A549 (cell line): ENCODE measurements around the gene GMDS. TPM values are rescaled to one million over a fixed set of nuclear protein-coding genes. Genes with fewer than 3 reads are reported as not detected.

ENCODE experiments used
- ATAC-seq, 2 experiments: fragments of 200-7000 bp in 1 of 2; fragments of >200 bp in 1 of 2; cut with Nextera tagmentation in 1 of 2; cut with Tn5 transposase in 1 of 2; 3 replicates each; pipeline versions ENCODE4 v1.8.0 to v1.9.1; 2018 to 2020; ENCODE audit warnings: mild to moderate bottlenecking in 1 of 2, moderate library complexity in 1 of 2
- CTCF ChIA-PET: fragments of 300-600 bp; sonication (Branson Sonifier 250); formaldehyde crosslinking; extraction: SDS; loops from one replicate; lab custom pipeline; 2021; ENCODE audit warnings: antibody characterized with exemption, inconsistent platforms; lab: Yijun Ruan, JAX
- POLR2A ChIA-PET: fragments of 350-600 bp; formaldehyde crosslinking; extraction: SDS; loops from one replicate; lab custom pipeline; 2021; ENCODE audit warnings: antibody characterized with exemption, inconsistent platforms; lab: Yijun Ruan, JAX
- DNase-seq, 2 experiments: peaks; one replicate each; pipeline versions ENCODE4 v3.0.0 to v3.0.0-alpha.2; 2011 to 2016; ENCODE audit warnings: low read depth in 1 of 2, low spot score in 1 of 2
- FAIRE-seq: peaks from 2 replicates; lab custom pipeline; 2011; peaks lifted over from hg19 to GRCh38; lab: Jason Lieb, UNC
- H3K27ac ChIP-seq, 2 experiments: fragments of >200 bp; sonication (Bioruptor Twin); formaldehyde crosslinking; 3 replicates each; pipeline ENCODE4 v1.5.1; 2016 to 2017
- H3K4me1 ChIP-seq: fragments of >200 bp; sonication (Bioruptor Twin); formaldehyde crosslinking; 3 replicates; pipeline ENCODE4 v1.6.1; 2016
- H3K4me2 ChIP-seq: fragments of >200 bp; sonication (Bioruptor Twin); formaldehyde crosslinking; 3 replicates; pipeline ENCODE4 v1.6.1; 2016
- H3K4me3 ChIP-seq: fragments of >200 bp; sonication (Bioruptor Twin); formaldehyde crosslinking; 3 replicates; pipeline ENCODE4 v1.5.1; 2016
- H3K9me3 ChIP-seq: fragments of >200 bp; sonication (Bioruptor Twin); formaldehyde crosslinking; 3 replicates; pipeline ENCODE4 v1.6.1; 2016
- BHLHE40 ChIP-seq: IDR thresholded peaks from 2 replicates; pipeline ENCODE4 v1.6.1; 2012; ENCODE audit warnings: low read depth, low read length, inconsistent platforms
- CBX2 ChIP-seq: fragments of 200-600 bp; sonication (generic); IDR thresholded peaks from 2 replicates; pipeline ENCODE4 v1.6.1; 2016; ENCODE audit warnings: low read depth, mild to moderate bottlenecking, borderline replicate concordance
- CBX8 ChIP-seq: fragments of 200-600 bp; sonication (generic); IDR thresholded peaks from 2 replicates; pipeline ENCODE4 v1.6.1; 2016
- EHF ChIP-seq: fragments of 250-450 bp; sonication (Bioruptor Pico); IDR thresholded peaks from 2 replicates; pipeline ENCODE4 v1.5.0; 2020; ENCODE audit warnings: mild to moderate bottlenecking
- FOSB ChIP-seq: fragments of 250-450 bp; sonication (Bioruptor Pico); IDR thresholded peaks from 2 replicates; pipeline ENCODE4 v1.5.0; 2020; ENCODE audit warnings: mild to moderate bottlenecking, moderate library complexity
- GATA3 ChIP-seq: IDR thresholded peaks from 2 replicates; pipeline ENCODE4 v1.6.1; 2012; ENCODE audit warnings: borderline replicate concordance
- HOXB5 ChIP-seq: fragments of 250-450 bp; sonication (Bioruptor Pico); IDR thresholded peaks from 2 replicates; pipeline ENCODE4 v1.5.0; 2020; ENCODE audit warnings: mild to moderate bottlenecking, moderate library complexity
- KDM1A ChIP-seq: fragments of 200-600 bp; sonication (generic); IDR thresholded peaks from 2 replicates; pipeline ENCODE4 v1.6.1; 2016; ENCODE audit warnings: low read depth, mild to moderate bottlenecking
- MAFK ChIP-seq: fragments of 450-650 bp; IDR thresholded peaks from 2 replicates; pipeline ENCODE4 v1.6.1; 2014; ENCODE audit not compliant: partially characterized antibody
- MAZ ChIP-seq: fragments of 150-350 bp; IDR thresholded peaks from 2 replicates; pipeline ENCODE4 v1.6.1; 2014; ENCODE audit warnings: antibody characterized with exemption, low read depth, low read length, borderline replicate concordance
- MYC ChIP-seq: IDR thresholded peaks from 2 replicates; pipeline ENCODE4 v1.6.1; 2012; ENCODE audit warnings: mild to moderate bottlenecking, inconsistent platforms, low read length, improper control_type of control experiment, borderline replicate concordance
- NFE2L2 ChIP-seq: fragments of 150-350 bp; conservative IDR thresholded peaks from 2 replicates; pipeline ENCODE4 v1.6.1; 2014; ENCODE audit warnings: low read length
- NR3C1 ChIP-seq: fragments of >200 bp; sonication (Bioruptor Twin); formaldehyde crosslinking; IDR thresholded peaks from 3 replicates; pipeline ENCODE4 v1.6.1; 2017
- PHF8 ChIP-seq: fragments of 200-600 bp; sonication (generic); IDR thresholded peaks from 2 replicates; pipeline ENCODE4 v1.6.1; 2016; ENCODE audit warnings: low read depth, mild to moderate bottlenecking, antibody characterized with exemption, moderate library complexity, borderline replicate concordance
- POLR2AphosphoS2 ChIP-seq: conservative IDR thresholded peaks from 2 replicates; pipeline ENCODE4 v1.6.1; 2012; ENCODE audit warnings: low read length, improper control_type of control experiment, inconsistent platforms
- RFX5 ChIP-seq: fragments of 450-650 bp; IDR thresholded peaks from 2 replicates; pipeline ENCODE4 v1.7.1; 2014; ENCODE audit warnings: antibody characterized with exemption, mild to moderate bottlenecking, moderate library complexity
- SMC3 ChIP-seq: fragments of >200 bp; sonication (Bioruptor Twin); formaldehyde crosslinking; IDR thresholded peaks from 3 replicates; pipeline ENCODE4 v1.6.1; 2018; ENCODE audit warnings: inconsistent platforms
- TFCP2L1 ChIP-seq: fragments of 250-450 bp; sonication (Bioruptor Pico); IDR thresholded peaks from 2 replicates; pipeline ENCODE4 v1.5.0; 2021; ENCODE audit warnings: mild to moderate bottlenecking
- ZFP36 ChIP-seq: fragments of 450-650 bp; IDR thresholded peaks from 2 replicates; pipeline ENCODE4 v1.6.1; 2014; ENCODE audit warnings: borderline replicate concordance; ENCODE audit not compliant: partially characterized antibody
- ZNF302 ChIP-seq: fragments of 250-450 bp; sonication (Bioruptor Pico); IDR thresholded peaks from 2 replicates; pipeline ENCODE4 v1.9.0; 2021; ENCODE audit warnings: inconsistent platforms, mild to moderate bottlenecking, moderate library complexity
- whole genome bisulfite sequencing: methylation state at CpG from one replicate; pipeline ENCODE4 v1.1.6; 2017; ENCODE audit errors: missing lambda C conversion rate; 5-methylcytosine and 5-hydroxymethylcytosine counted together
- polyA plus RNA-seq, 4 experiments: library from polyadenylated mRNA; depleted of rRNA in 3 of 4; stranded (reverse); fragments of >200 nt; fragmentation: RNase III in 1 of 4; extraction: RNeasy Plus Mini Kit Qiagen cat#74134 plus additional on column Dnase treatment in 1 of 4; gene quantifications; 2 replicates in 3 of 4; 3 replicates in 1 of 4; pipeline ENCODE4 v1.2.3, GENCODE V29; 2011 to 2017
- TF ChIP-seq, protein P1 (sequence below): IDR thresholded peaks from 2 replicates; pipeline ENCODE4 v1.6.1; 2012
- TF ChIP-seq, protein P2 (sequence below): fragments of 150-350 bp; IDR thresholded peaks from 2 replicates; pipeline ENCODE4 v1.6.1; 2014; ENCODE audit warnings: low read depth, mild to moderate bottlenecking, low read length
- TF ChIP-seq, protein P3 (sequence below): fragments of 250-450 bp; sonication (Bioruptor Pico); IDR thresholded peaks from 2 replicates; pipeline ENCODE4 v1.5.0; 2020; ENCODE audit warnings: low read depth, mild to moderate bottlenecking, moderate library complexity
- TF ChIP-seq, protein P4 (sequence below): fragments of 450-650 bp; IDR thresholded peaks from 2 replicates; pipeline ENCODE4 v1.6.1; 2014; ENCODE audit warnings: antibody characterized with exemption

GMDS gene
- polyA plus RNA-seq, 2 of the 4 experiments (the other 2 are of a cell fraction), result 9.9 to 12.4 TPM

DNA sequence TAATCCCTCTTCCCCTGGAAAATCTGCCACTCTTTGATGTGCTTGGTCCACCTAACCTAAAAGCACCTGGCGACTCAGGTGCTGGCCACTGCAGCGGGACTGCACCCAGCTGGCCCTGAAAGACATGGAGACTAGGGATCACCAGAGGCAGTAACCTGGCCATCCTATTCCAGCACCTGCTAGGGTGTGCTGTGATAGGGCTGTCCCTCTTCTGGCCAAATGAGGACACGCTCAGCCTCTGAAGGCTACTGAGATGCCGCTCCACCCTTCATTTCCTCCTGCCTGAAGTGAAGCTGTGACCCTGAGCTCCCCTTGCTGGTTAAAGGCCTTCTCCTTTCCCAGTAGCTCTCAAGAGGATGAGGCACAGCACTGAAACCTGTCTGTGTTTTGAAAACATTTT, 611.3 kb downstream of the GMDS start (continued):
- TF ChIP-seq, protein P1, sequence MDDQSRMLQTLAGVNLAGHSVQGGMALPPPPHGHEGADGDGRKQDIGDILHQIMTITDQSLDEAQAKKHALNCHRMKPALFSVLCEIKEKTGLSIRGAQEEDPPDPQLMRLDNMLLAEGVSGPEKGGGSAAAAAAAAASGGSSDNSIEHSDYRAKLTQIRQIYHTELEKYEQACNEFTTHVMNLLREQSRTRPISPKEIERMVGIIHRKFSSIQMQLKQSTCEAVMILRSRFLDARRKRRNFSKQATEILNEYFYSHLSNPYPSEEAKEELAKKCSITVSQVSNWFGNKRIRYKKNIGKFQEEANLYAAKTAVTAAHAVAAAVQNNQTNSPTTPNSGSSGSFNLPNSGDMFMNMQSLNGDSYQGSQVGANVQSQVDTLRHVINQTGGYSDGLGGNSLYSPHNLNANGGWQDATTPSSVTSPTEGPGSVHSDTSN, result no peak
- no peak for TF ChIP-seq EHF (CRISPR knock-in tag)
- TF ChIP-seq CBX2, result no peak

DNA sequence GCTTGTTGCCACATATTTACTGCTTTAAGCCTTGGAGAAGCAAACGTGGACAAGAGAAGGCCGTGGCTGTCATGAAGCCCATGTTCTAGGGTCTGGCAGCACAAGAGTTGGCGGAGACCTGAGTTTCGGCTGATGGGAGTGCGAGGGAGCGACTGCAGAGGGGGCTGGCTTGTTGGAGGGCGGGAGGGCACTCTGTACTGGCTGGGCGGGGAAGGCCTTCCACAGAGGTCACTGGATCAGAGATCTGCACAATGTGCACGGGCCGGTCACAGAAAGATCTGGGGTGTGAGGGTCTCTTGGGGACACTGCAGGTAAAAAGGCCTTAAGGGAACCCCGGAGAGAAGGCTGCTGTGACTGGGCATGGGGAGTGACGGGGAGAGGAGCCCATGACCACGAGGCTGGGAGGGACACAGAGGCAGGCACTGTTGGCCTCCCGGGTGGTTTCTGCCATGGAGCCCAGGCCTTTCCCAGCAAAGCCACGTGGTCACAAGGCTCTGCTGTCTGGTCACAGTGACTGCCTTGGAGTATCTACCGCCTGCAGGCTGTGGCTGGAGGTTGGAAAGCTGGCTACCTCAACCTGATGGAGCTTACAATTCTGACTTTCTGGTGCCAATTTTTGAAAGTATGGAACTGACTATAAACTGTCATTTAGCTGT, 611.9 kb downstream of the GMDS start:
- Histone ChIP-seq H3K9me3 (no peaks in the 10 kb centered on the region), H3K4me2 (no peak overlapping the region), H3K4me3 (no peak overlapping the region), H3K4me1 (peaks cover 7% of the 10 kb centered on the region; the same call in 2 of the 3 replicates), H3K27ac (no peak overlapping the region)
- ChIA-PET POLR2A (no interaction called here), CTCF (no interaction called here)
- WGBS, result 76% methylated on average over 8 of the region's 16 CpGs
- no peak for TF ChIP-seq BHLHE40
- TF ChIP-seq, protein P2, sequence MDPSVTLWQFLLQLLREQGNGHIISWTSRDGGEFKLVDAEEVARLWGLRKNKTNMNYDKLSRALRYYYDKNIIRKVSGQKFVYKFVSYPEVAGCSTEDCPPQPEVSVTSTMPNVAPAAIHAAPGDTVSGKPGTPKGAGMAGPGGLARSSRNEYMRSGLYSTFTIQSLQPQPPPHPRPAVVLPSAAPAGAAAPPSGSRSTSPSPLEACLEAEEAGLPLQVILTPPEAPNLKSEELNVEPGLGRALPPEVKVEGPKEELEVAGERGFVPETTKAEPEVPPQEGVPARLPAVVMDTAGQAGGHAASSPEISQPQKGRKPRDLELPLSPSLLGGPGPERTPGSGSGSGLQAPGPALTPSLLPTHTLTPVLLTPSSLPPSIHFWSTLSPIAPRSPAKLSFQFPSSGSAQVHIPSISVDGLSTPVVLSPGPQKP, result no peak
- no peak for TF ChIP-seq HOXB5
- no peak for TF ChIP-seq FOSB
- TF ChIP-seq NFE2L2, result no peak
- TF ChIP-seq GATA3, result no peak
- TF ChIP-seq NR3C1, result no peak
- TF ChIP-seq MAFK, result no peak
- no peak for TF ChIP-seq CBX8
- no peak for TF ChIP-seq MAZ
- no peak for TF ChIP-seq ZNF302 (CRISPR knock-in tag)
- no peak for TF ChIP-seq CBX2
- TF ChIP-seq TFCP2L1 (CRISPR knock-in tag), result no peak
- TF ChIP-seq SMC3, result no peak
- no peak for TF ChIP-seq POLR2AphosphoS2
- no peak for TF ChIP-seq MYC
- TF ChIP-seq, protein P3, sequence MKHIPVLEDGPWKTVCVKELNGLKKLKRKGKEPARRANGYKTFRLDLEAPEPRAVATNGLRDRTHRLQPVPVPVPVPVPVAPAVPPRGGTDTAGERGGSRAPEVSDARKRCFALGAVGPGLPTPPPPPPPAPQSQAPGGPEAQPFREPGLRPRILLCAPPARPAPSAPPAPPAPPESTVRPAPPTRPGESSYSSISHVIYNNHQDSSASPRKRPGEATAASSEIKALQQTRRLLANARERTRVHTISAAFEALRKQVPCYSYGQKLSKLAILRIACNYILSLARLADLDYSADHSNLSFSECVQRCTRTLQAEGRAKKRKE (CRISPR knock-in tag), result no peak
- no peak for TF ChIP-seq PHF8
- ATAC-seq (no peak), FAIRE-seq (no peak), DNase-seq (no peak)

DNA sequence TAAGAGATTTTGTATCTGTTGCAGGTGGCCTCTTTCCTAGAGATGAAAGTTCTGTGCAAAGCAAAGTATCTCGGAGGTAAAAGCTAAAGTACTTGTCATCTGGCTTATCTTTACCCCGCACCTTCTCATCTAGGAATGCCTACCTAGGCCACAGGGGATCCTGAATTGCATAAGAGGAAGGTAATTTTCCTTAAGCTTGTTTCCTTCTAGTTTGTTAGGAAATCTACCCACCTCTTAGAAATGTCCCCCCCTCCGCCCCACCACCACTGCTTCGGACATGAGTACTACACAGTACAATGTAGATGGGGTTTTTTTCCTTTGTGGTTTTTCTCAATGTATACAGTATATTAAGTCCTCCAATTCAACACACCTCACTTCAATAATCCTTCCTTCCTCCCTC, 614.2 kb downstream of the GMDS start:
- H3K4me2 ChIP-seq, result no peak overlapping the region
- TF ChIP-seq EHF (CRISPR knock-in tag), result no peak
- no peak for TF ChIP-seq SMC3
- TF ChIP-seq RFX5, result no peak
- TF ChIP-seq KDM1A, result no peak
- TF ChIP-seq, protein P4, sequence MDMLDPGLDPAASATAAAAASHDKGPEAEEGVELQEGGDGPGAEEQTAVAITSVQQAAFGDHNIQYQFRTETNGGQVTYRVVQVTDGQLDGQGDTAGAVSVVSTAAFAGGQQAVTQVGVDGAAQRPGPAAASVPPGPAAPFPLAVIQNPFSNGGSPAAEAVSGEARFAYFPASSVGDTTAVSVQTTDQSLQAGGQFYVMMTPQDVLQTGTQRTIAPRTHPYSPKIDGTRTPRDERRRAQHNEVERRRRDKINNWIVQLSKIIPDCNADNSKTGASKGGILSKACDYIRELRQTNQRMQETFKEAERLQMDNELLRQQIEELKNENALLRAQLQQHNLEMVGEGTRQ, result no peak
- TF ChIP-seq ZFP36, result no peak
- TF ChIP-seq, all 56 proteins: peak for 0
- ChIA-PET CTCF (interaction anchor here (1.3 kb wide), 1 partner anchor 10 kb away, joined by 3 read pairs; no protein-coding TSS in a partner anchor), POLR2A (no interaction called here)
- no peak for DNase-seq
- Histone ChIP-seq H3K4me1 (no peaks in the 10 kb centered on the region), H3K9me3 (no peaks in the 10 kb centered on the region), H3K4me3 (no peak overlapping the region), H3K27ac (no peak overlapping the region)
- ATAC-seq, result no peak
- no peak for FAIRE-seq
- 87% methylated on average over 4 of the region's 4 CpGs for WGBS
